BE2C (cell line): ENCODE data around the gene NELFCD.

ENCODE experiments used
- DNase-seq: peaks from one replicate; pipeline ENCODE4 v3.0.0-alpha.2; 2020
- H3K27me3 ChIP-seq: fragments of 250-450 bp; sonication (Bioruptor Pico); 2 replicates; pipeline ENCODE4 v1.5.1; 2020; ENCODE audit warnings: mild to moderate bottlenecking
- H3K36me3 ChIP-seq: fragments of 250-450 bp; sonication (Bioruptor Pico); 2 replicates; pipeline ENCODE4 v1.5.1; 2020; ENCODE audit warnings: mild to moderate bottlenecking
- H3K4me1 ChIP-seq: fragments of 250-450 bp; sonication (Bioruptor Pico); 2 replicates; pipeline ENCODE4 v1.5.1; 2020
- H3K4me3 ChIP-seq: 2 replicates; pipeline ENCODE4 v1.5.1; 2011; ENCODE audit warnings: low read depth, low read length
- H3K9me3 ChIP-seq: fragments of 250-450 bp; sonication (Bioruptor Pico); 2 replicates; pipeline ENCODE4 v1.5.1; 2020
- TF ChIP-seq, protein P1 (sequence below): IDR thresholded peaks from 2 replicates; pipeline ENCODE4 v1.5.1; 2012; ENCODE audit warnings: mild to moderate bottlenecking, low read depth, low read length

The NELFCD gene

DNA sequence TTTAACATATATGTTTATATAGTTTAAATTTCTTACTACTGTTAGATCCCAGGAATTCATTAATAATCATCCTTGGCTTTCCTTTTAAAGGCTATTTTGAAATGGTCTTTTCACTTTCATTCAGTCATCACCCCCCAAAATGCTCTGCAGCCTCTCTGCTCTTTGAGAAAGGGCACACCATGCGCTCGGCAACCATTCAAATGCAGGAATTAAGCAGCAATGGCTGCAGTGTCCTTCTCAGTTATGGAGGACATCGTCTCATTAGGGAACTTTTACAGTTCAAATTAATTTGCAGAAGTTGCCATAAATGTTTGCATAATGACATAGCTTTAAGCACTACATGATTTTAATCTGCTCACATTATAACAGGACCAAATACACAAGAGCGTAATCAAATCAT, 44.5 kb downstream of the NELFCD start:
- Histone ChIP-seq H3K4me1 (peaks cover 8% of the 10 kb centered on the region; the same call in 1 of the 2 replicates), H3K36me3 (peaks cover 76% of the 10 kb centered on the region), H3K4me3 (no peak overlapping the region), H3K9me3 (no peaks in the 10 kb centered on the region), H3K27me3 (no peaks in the 10 kb centered on the region)
- no peak for DNase-seq
- TF ChIP-seq, protein P1, sequence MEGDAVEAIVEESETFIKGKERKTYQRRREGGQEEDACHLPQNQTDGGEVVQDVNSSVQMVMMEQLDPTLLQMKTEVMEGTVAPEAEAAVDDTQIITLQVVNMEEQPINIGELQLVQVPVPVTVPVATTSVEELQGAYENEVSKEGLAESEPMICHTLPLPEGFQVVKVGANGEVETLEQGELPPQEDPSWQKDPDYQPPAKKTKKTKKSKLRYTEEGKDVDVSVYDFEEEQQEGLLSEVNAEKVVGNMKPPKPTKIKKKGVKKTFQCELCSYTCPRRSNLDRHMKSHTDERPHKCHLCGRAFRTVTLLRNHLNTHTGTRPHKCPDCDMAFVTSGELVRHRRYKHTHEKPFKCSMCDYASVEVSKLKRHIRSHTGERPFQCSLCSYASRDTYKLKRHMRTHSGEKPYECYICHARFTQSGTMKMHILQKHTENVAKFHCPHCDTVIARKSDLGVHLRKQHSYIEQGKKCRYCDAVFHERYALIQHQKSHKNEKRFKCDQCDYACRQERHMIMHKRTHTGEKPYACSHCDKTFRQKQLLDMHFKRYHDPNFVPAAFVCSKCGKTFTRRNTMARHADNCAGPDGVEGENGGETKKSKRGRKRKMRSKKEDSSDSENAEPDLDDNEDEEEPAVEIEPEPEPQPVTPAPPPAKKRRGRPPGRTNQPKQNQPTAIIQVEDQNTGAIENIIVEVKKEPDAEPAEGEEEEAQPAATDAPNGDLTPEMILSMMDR: no peak

DNA sequence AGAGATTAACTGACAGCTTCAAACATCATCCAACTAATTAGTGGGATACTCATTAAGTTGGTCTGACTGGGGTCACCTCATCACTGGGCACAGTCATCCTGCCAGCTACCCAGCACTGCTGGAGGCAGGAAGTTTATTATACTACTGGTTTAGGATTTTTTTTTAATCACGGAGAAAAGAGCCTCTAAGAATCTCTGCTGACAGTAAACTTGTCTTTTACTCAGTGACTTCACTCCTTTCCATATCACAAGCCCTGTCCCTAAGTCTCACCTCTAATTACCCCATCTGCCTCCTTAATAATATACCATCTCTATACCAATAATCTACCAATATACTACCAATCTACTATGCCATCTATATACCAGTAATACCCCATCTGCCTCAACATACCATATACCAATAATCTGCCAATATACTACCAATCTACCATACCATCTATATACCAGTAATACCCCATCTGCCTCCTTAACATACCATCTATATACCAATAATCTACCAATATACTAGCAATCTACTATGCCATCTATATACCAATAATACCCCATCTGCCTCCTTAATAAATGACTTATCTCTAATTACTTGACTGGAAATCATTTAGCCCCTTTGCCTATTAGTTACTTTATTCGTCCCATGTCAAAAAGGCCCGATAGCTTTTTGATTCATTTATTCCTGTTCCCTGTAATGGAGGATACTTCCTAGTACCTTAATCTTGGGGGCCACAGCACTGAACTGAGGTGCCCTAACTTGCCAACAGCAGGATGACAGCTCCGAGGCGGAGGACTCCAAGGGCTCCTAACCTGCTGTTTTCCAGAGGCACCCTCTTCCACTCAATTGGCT, 46.1 kb downstream of the NELFCD start:
- Histone ChIP-seq H3K9me3 (no peaks in the 10 kb centered on the region), H3K27me3 (no peaks in the 10 kb centered on the region), H3K4me1 (peaks cover 2% of the 10 kb centered on the region; the same call in 1 of the 2 replicates), H3K36me3 (peaks cover 83% of the 10 kb centered on the region), H3K4me3 (no peak overlapping the region)
- no peak for DNase-seq
- TF ChIP-seq, protein P1: no peak

DNA sequence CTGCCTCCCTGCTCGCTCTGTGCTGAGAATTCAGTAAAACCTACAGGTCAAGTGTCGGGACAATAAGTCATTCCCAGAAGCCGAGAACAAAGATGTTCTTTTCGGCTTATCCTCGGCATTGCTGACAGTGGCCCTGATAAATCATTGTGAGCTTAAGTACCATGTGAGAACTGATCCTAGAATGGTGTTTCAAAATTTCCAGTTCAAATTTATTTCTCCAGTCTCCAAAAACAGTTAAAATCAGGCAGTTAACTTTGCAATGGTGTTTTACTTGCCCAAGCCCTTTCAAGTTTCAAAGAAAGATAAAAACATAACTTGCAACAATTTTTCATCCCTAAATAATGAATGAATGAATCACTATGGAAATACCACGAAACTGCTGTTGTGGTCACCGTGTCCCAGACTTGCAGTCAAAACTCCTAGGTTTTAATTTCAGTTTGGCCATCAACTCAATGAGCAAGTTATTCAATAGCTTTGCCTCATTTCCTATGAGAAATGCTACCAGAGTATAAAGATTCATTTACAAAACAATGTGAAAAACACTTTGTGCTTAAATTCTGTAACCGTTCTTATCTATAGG, 46.8 kb downstream of the NELFCD start:
- Histone ChIP-seq H3K4me3 (no peak overlapping the region), H3K9me3 (no peaks in the 10 kb centered on the region), H3K4me1 (peaks cover 2% of the 10 kb centered on the region; the same call in 1 of the 2 replicates), H3K27me3 (no peaks in the 10 kb centered on the region), H3K36me3 (peaks cover 78% of the 10 kb centered on the region)
- TF ChIP-seq, protein P1: no peak
- no peak for DNase-seq

DNA sequence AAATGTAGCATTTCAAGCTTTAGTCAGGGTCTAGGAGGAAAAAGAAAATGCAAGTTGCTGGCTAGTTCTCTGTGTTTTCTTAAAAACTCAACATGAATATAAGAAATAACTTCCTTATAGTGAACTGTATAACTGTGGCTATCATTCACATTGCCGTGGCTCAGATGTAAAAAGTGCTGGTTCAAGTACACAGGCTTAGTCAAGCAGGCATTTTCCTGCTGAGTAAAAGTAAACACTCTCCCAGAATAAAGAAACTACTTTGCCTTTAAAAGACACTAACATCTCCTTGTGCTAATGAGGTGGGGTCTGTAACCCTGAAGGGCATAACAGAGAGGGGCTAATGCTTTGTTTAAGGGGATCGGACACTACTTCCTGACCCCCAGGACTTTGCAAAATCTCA, 47.8 kb downstream of the NELFCD start:
- Histone ChIP-seq H3K4me1 (peaks cover 2% of the 10 kb centered on the region; the same call in 1 of the 2 replicates), H3K36me3 (peaks cover 76% of the 10 kb centered on the region), H3K9me3 (no peaks in the 10 kb centered on the region), H3K4me3 (peak overlapping the region; percentile 87), H3K27me3 (no peaks in the 10 kb centered on the region)
- TF ChIP-seq, protein P1: no peak
- no peak for DNase-seq

DNA sequence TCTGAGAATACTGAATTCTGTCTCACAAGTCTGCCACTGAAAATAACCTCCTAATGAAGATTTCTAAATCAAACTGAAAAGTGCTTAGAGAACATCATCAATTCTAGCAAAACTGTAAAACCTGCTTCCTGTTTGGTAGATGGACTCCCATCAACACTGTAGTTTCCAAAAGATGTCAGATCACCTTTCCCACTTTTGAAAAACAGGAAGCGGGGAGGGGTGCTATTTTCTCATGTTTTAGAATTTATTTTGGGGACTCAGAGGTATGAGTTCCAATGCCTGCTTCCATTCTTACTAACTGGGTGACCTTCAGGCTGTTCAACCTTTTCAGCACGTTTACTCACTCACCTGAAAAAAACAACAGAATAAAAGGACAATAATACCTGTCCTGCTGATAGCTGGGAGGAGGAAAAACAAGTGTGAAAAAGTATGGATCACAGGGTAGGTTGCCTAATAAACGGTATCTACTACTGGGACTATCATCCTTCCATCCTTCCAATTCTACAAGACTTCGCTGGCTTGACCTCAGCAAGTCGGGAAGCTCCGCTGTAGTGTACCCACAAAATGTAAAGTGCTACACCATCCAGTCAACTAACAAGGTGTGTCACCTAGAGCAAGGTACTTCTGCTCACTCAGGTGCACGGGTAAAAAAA, 50.0 kb downstream of the NELFCD start:
- Histone ChIP-seq H3K36me3 (peaks cover 66% of the 10 kb centered on the region), H3K4me3 (peak overlapping the region; percentile 87), H3K9me3 (no peaks in the 10 kb centered on the region), H3K27me3 (no peaks in the 10 kb centered on the region), H3K4me1 (peaks cover 2% of the 10 kb centered on the region; the same call in 1 of the 2 replicates)
- TF ChIP-seq, protein P1: no peak
- no peak for DNase-seq
